Astrocyte (in vitro differentiated cells and primary cell): Measurements from ENCODE around the gene NMB. TPM values are rescaled to one million over a fixed set of nuclear protein-coding genes. Genes with fewer than 3 reads are reported as not detected.

Experiments used
- DNase-seq: peaks from one replicate; pipeline ENCODE4 v3.0.0-alpha.2; 2010; ENCODE audit warnings: low read depth
- FAIRE-seq: peaks from 2 replicates; lab custom pipeline; 2011; peaks lifted over from hg19 to GRCh38; lab: Jason Lieb, UNC
- H2AFZ ChIP-seq: 2 replicates; pipeline ENCODE4 v1.6.0; 2012; ENCODE audit warnings: low read depth, low read length, inconsistent platforms
- H3K27ac ChIP-seq: 2 replicates; pipeline ENCODE4 v1.5.1; 2011; ENCODE audit warnings: low read depth, low read length, inconsistent platforms
- H3K27me3 ChIP-seq: 2 replicates; pipeline ENCODE4 v1.6.0; 2011; ENCODE audit warnings: low read length, inconsistent platforms; ENCODE audit not compliant: insufficient read depth
- H3K36me3 ChIP-seq: 2 replicates; pipeline ENCODE4 v1.5.1; 2011; ENCODE audit warnings: low read length, inconsistent platforms; ENCODE audit not compliant: insufficient read depth
- H3K4me1 ChIP-seq: 2 replicates; pipeline ENCODE4 v1.5.1; 2011; ENCODE audit warnings: low read length, inconsistent platforms; ENCODE audit not compliant: insufficient read depth
- H3K4me2 ChIP-seq: 2 replicates; pipeline ENCODE4 v1.6.0; 2012; ENCODE audit warnings: low read length, inconsistent platforms
- H3K4me3 ChIP-seq: 2 replicates; pipeline ENCODE4 v1.5.1; 2011; ENCODE audit warnings: low read depth, mild to moderate bottlenecking, low read length, inconsistent platforms; ENCODE audit not compliant: insufficient read depth
- H3K79me2 ChIP-seq: 2 replicates; pipeline ENCODE4 v1.6.0; 2012; ENCODE audit warnings: mild to moderate bottlenecking, low read length, inconsistent platforms; ENCODE audit not compliant: insufficient read depth
- H3K9ac ChIP-seq: 2 replicates; pipeline ENCODE4 v1.6.0; 2012; ENCODE audit warnings: mild to moderate bottlenecking, low read length, inconsistent platforms
- H3K9me3 ChIP-seq: 2 replicates; pipeline ENCODE4 v1.5.1; 2012; ENCODE audit warnings: low read depth, mild to moderate bottlenecking, low read length, inconsistent platforms; ENCODE audit not compliant: insufficient read depth
- H4K20me1 ChIP-seq: 2 replicates; pipeline ENCODE4 v1.6.0; 2012; ENCODE audit warnings: low read length, inconsistent platforms; ENCODE audit not compliant: insufficient read depth
- H3K27ac Mint-ChIP-seq: one replicate; pipeline ENCODE4 v1.8.0; 2021; ENCODE audit warnings: mild to moderate bottlenecking, mixed read lengths; ENCODE audit not compliant: unreplicated experiment
- H3K27me3 Mint-ChIP-seq: one replicate; pipeline ENCODE4 v1.8.0; 2021; ENCODE audit warnings: low read depth, mixed read lengths; ENCODE audit not compliant: unreplicated experiment
- H3K36me3 Mint-ChIP-seq: one replicate; pipeline ENCODE4 v1.8.0; 2021; ENCODE audit warnings: low read depth, mixed read lengths; ENCODE audit not compliant: unreplicated experiment
- H3K4me1 Mint-ChIP-seq: one replicate; pipeline ENCODE4 v1.8.0; 2021; ENCODE audit warnings: low read depth, mixed read lengths; ENCODE audit not compliant: unreplicated experiment
- H3K4me3 Mint-ChIP-seq: one replicate; pipeline ENCODE4 v1.8.0; 2021; ENCODE audit warnings: mild to moderate bottlenecking, moderate library complexity, mixed read lengths; ENCODE audit not compliant: unreplicated experiment
- H3K9me3 Mint-ChIP-seq: one replicate; pipeline ENCODE4 v1.8.0; 2021; ENCODE audit warnings: mild to moderate bottlenecking, mixed read lengths; ENCODE audit not compliant: unreplicated experiment
- CTCF ChIP-seq: IDR thresholded peaks from 2 replicates; pipeline ENCODE4 v1.5.1; 2011; ENCODE audit warnings: low read depth, mild to moderate bottlenecking, inconsistent platforms, low read length, moderate library complexity; ENCODE audit not compliant: insufficient read depth
- EZH2 ChIP-seq: IDR thresholded peaks from 2 replicates; pipeline ENCODE4 v1.6.1; 2012; ENCODE audit warnings: mild to moderate bottlenecking, low read length, inconsistent platforms; ENCODE audit not compliant: insufficient read depth
- total RNA-seq: library from RNA; stranded (reverse); gene quantifications from 2 replicates; pipeline ENCODE4 v1.2.1, GENCODE V29; 2021

NMB gene
- total RNA-seq, 1 donor from 2014 or later: 6.4 TPM

- Mint-ChIP-seq H3K4me3 (peak overlapping the region; percentile 96), H3K27me3 (no peaks in the 10 kb centered on the region), H3K4me1 (peaks cover 18% of the 10 kb centered on the region), H3K9me3 (no peaks in the 10 kb centered on the region), H3K36me3 (peaks cover 5% of the 10 kb centered on the region), H3K27ac (peak overlapping the region; percentile 96)
- FAIRE-seq (no peak), DNase-seq (no peak)
- peaks cover 6% of the 10 kb centered on the region for H3K36me3 ChIP-seq
- H3K4me1 ChIP-seq: peaks cover 24% of the 10 kb centered on the region
- peak overlapping the region; percentile 81 for H2AFZ ChIP-seq
- H3K9ac ChIP-seq: peak overlapping the region; percentile 78
- H3K4me3 ChIP-seq: peak overlapping the region; percentile 69
- no peaks in the 10 kb centered on the region for H3K9me3 ChIP-seq
- H3K79me2 ChIP-seq: peaks cover 25% of the 10 kb centered on the region
- H3K27ac ChIP-seq: peak overlapping the region; percentile 37
- no peak for TF ChIP-seq EZH2
- no peak for TF ChIP-seq CTCF
- no peaks in the 10 kb centered on the region for H3K27me3 ChIP-seq
- peaks cover 19% of the 10 kb centered on the region for H4K20me1 ChIP-seq
- peak overlapping the region; percentile 88 for H3K4me2 ChIP-seq
Measured at GRCh38 chr15:84631706-84632272, 26.2 kb downstream of the NMB start.

- no peaks in the 10 kb centered on the region for H3K36me3 ChIP-seq
- Mint-ChIP-seq H3K27ac (no peak overlapping the region), H3K9me3 (peaks cover 8% of the 10 kb centered on the region), H3K27me3 (no peaks in the 10 kb centered on the region), H3K4me1 (peaks cover 6% of the 10 kb centered on the region), H3K4me3 (no peak overlapping the region), H3K36me3 (peaks cover 15% of the 10 kb centered on the region)
- FAIRE-seq (no peak), DNase-seq (no peak)
- peaks cover 15% of the 10 kb centered on the region for H3K79me2 ChIP-seq
- no peaks in the 10 kb centered on the region for H3K9me3 ChIP-seq
- H3K4me3 ChIP-seq: no peak overlapping the region
- no peak overlapping the region for H2AFZ ChIP-seq
- no peak overlapping the region for H3K27ac ChIP-seq
- no peaks in the 10 kb centered on the region for H3K27me3 ChIP-seq
- H4K20me1 ChIP-seq: peaks cover 5% of the 10 kb centered on the region
- TF ChIP-seq EZH2: no peak
- TF ChIP-seq CTCF: no peak
- H3K9ac ChIP-seq: no peak overlapping the region
- peaks cover 18% of the 10 kb centered on the region for H3K4me1 ChIP-seq
- H3K4me2 ChIP-seq: no peak overlapping the region
Measured at GRCh38 chr15:84629033-84629432, 29.0 kb downstream of the NMB start.

DNA sequence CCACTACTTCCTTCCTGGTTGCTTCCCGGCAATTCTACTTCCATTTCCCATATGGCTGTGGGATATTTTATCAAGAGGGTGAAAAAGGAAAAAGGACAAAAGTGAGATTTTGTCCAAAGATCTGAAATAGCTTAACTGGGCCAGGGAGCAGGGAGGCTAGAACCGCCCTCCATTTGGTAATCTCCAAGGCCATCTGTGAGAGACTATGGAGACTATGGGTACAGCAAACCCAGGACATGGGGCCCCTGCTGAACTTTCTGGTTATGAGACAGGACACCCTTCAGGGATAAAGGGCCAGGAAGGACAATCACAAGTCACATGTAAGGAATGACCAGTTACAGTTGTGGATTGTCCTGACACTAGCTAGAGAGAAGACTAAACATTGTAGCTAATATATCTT, 32.9 kb downstream of the NMB start:
- H3K9ac ChIP-seq: no peak overlapping the region
- peaks cover 20% of the 10 kb centered on the region for H3K36me3 ChIP-seq
- no peaks in the 10 kb centered on the region for H3K79me2 ChIP-seq
- TF ChIP-seq EZH2 (no peak), CTCF (no peak)
- H3K4me2 ChIP-seq: no peak overlapping the region
- H2AFZ ChIP-seq: no peak overlapping the region
- no peaks in the 10 kb centered on the region for H3K4me1 Mint-ChIP-seq
- no peaks in the 10 kb centered on the region for H3K4me1 ChIP-seq
- no peak overlapping the region for H3K4me3 ChIP-seq
- H3K9me3 ChIP-seq: peaks cover 24% of the 10 kb centered on the region
- no peaks in the 10 kb centered on the region for H4K20me1 ChIP-seq
- H3K27me3 Mint-ChIP-seq: no peaks in the 10 kb centered on the region
- DNase-seq: no peak
- no peak for FAIRE-seq
- H3K27me3 ChIP-seq: no peaks in the 10 kb centered on the region
- H3K27ac Mint-ChIP-seq: no peak overlapping the region
- H3K9me3 Mint-ChIP-seq: peaks cover 37% of the 10 kb centered on the region
- no peak overlapping the region for H3K27ac ChIP-seq
- no peak overlapping the region for H3K4me3 Mint-ChIP-seq
- H3K36me3 Mint-ChIP-seq: peaks cover 49% of the 10 kb centered on the region
